ENCODE data around the gene C11orf52.
A peak's percentile ranks its signal among the peaks of the same experiment; 100 is the strongest.

Gene C11orf52

DNA sequence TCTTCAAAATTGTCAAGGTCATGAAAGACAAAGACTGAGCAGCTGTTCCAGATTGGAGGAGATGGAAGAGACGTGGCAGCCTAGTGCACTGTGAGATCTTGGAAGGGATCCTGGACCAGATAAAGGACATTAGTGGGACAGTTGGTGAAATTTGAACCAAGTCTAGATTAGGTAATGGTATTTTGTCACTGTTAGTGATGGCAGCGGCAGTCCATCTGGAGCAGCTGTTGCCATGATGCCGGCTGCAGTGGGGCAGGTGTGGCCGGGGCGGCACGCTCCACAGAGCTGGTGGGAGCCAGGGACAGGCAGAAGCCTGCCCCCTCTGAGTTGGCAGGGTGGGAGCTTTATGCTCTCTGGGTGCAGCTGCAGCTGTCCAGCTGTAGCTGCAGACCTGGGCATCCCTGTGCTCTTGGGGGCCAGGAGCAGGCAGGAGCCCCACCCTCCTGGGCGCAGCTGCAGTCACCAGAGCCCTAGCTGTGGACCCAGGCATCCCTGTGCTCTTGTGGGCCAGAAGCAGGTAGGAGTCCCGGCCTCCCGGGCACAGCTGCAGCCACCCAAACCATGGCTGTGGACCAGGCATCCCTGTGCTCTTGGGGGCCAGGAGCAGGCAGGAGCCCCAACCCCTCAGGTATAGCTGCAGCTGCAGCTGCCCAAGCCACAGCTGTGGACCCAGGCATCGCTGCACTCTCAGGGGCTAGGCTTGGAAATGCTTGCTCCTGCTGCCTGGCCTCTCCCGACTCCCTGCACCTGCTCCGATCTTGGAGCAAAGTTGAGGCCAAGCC is 39.1 kb downstream of the C11orf52 start:
- Histone ChIP-seq H3K9me3 (no peaks in the 10 kb centered on the region), H3K36me3 (replicated peaks) (no peaks in the 10 kb centered on the region), H3K4me1 (no peaks in the 10 kb centered on the region), H3K4me3 (no peak overlapping the region), H3K27me3 (ENCODE audit: low read depth) (no peaks in the 10 kb centered on the region)
- in situ Hi-C loops (cut with MboI; ENCODE audit: low sequenced_read_pairs): no loop called here
- no peak for DNase-seq (ENCODE audit: low spot score in 2 of 2)

DNA sequence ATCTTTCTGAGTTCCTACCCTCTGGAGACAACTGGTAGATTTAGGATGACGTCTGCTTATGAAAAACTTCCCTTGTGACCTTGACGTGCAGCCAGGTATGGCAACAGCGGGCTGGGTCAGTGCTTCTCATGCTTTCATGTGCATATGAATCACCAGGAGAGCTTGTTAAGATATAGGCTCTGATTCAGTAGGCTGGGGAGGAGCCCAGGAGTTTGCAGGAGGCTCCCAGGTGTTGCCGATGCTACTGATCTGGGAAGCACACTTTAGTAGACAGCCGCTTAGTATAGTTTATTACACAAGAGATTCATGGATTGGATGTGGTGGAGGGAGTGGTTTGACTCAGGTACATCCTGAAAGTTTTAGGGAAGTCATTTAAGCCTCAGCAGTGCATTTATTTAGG is 42.2 kb downstream of the C11orf52 start:
- peaks cover 11% of the 10 kb centered on the region for H3K4me1 ChIP-seq
- H3K36me3 ChIP-seq (replicated peaks): no peaks in the 10 kb centered on the region
- DNase-seq (ENCODE audit: low spot score in 2 of 2): no peak
- H3K4me3 ChIP-seq: no peak overlapping the region
- in situ Hi-C loops (cut with MboI; ENCODE audit: low sequenced_read_pairs): no loop called here
- H3K9me3 ChIP-seq: no peaks in the 10 kb centered on the region
- H3K27me3 ChIP-seq (ENCODE audit: low read depth): no peaks in the 10 kb centered on the region

DNA sequence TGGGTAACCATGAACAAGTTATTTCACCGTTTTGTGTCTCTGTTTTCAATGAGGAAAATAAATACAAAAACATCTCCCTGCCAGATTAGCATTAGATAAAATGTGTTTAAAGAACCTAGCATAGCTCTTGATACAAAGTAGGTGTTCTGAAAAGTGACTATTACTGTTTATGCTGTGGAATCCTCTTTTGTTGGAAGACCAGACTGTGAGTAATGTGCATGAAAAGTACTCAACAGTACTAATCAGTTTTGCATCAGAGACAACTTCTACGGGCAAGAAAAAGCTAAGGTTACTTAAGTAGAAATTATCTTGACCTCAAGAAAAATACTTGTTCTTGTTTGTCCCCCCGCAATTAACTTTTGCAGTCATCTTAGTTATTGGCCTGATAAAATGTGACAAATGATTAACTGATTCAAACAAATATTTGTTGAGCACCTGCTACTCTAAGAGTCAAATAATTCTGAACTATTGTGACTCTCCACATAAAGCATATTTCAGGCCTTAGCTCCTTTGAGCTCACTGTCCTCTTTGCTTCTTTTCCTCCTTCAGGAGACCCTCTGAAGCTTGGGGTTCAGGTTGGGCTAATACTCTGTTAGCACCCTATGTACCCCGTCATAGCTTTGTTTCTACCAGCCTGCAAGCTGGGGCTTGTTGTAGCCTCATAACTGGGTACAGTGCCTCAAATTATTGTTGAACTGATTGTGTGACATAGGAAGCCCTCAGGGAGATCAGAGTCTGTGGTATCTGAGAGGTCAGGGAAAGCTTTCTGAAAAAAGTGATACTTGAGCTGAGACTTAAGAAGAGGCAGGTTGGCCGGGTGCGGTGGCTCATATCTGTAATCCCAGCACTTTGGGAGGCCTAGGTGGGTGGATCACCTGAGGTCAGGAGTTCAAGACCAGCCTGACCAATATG is 42.9 kb downstream of the C11orf52 start:
- H3K27me3 ChIP-seq (ENCODE audit: low read depth): no peaks in the 10 kb centered on the region
- in situ Hi-C loops (cut with MboI; ENCODE audit: low sequenced_read_pairs): no loop called here
- H3K36me3 ChIP-seq (replicated peaks): no peaks in the 10 kb centered on the region
- H3K4me3 ChIP-seq: no peak overlapping the region
- no peaks in the 10 kb centered on the region for H3K9me3 ChIP-seq
- no peak for DNase-seq (ENCODE audit: low spot score in 2 of 2)
- peaks cover 11% of the 10 kb centered on the region for H3K4me1 ChIP-seq

DNA sequence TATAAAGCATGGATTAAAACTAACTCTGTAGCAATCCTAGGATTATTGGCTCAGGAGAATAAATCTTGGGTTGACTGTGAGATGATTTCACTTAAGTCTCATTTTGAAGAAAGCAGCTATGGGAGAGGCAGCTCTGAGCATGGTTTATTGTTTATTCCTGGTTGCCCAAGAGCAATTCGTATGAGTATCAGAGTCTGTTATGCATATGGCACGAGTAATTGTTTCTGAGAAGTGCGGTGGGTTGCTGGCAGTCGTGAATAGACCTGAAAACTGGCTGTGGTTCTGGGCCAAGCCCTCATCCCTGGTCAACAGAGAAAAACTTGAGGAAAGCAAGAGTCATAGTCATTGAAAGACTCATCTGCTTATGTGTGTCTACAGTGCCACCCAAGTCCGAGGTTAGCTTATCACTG is 45.2 kb downstream of the C11orf52 start:
- in situ Hi-C loops (cut with MboI; ENCODE audit: low sequenced_read_pairs): no loop called here
- Histone ChIP-seq H3K36me3 (replicated peaks) (no peaks in the 10 kb centered on the region), H3K27me3 (ENCODE audit: low read depth) (no peaks in the 10 kb centered on the region), H3K4me1 (peaks cover 11% of the 10 kb centered on the region), H3K4me3 (no peak overlapping the region), H3K9me3 (no peaks in the 10 kb centered on the region)
- peak; percentile 37 to 72 for DNase-seq (ENCODE audit: low spot score in 2 of 2)

DNA sequence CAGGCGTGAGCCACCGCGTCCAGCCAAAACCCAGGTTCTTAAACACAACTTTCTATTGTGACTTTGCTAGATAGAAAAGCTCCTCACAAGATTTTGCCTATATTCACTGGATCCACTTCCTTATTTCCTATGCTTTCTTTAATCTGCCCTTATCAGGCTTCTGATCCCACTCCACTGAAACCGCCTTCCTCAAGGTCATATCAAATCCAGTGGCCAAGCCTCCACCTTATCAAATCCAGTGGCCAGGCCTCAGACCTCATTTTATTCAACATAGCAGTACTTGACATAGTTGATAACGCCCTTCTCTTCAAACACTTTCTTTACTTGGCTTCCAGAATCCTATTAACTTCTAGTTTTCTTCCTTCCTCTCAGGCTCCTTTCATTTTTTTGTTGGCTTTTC is 48.0 kb downstream of the C11orf52 start:
- in situ Hi-C loops (cut with MboI; ENCODE audit: low sequenced_read_pairs): no loop called here
- H3K36me3 ChIP-seq (replicated peaks): peaks cover 4% of the 10 kb centered on the region
- DNase-seq (ENCODE audit: low spot score in 2 of 2): no peak
- H3K4me1 ChIP-seq: peaks cover 11% of the 10 kb centered on the region
- H3K9me3 ChIP-seq: no peaks in the 10 kb centered on the region
- no peak overlapping the region for H3K4me3 ChIP-seq
- H3K27me3 ChIP-seq (ENCODE audit: low read depth): no peaks in the 10 kb centered on the region

DNA sequence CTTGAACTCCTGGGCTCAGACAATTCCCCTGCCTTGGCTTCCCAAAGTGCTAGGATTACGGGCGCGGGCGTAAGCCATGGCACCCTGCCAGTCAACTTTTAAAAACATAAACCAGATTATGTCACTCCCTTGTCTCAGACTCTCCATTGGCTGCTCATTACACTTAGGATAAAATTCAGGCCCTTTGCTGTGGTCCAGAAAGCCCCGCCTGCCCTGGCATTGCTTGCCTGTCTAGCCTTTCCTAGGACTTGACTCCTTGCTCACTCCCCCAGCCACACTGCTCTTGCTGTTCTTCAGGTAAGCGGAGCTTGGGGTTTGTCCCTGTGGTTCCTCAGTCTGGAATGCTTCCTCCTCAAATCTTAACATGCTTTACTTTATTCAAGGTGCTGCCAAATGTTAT is 48.9 kb downstream of the C11orf52 start:
- in situ Hi-C loops (cut with MboI; ENCODE audit: low sequenced_read_pairs): no loop called here
- Histone ChIP-seq H3K9me3 (no peaks in the 10 kb centered on the region), H3K4me3 (no peak overlapping the region), H3K4me1 (peaks cover 11% of the 10 kb centered on the region), H3K27me3 (ENCODE audit: low read depth) (no peaks in the 10 kb centered on the region), H3K36me3 (replicated peaks) (peaks cover 4% of the 10 kb centered on the region)
- DNase-seq (ENCODE audit: low spot score in 2 of 2): no peak

DNA sequence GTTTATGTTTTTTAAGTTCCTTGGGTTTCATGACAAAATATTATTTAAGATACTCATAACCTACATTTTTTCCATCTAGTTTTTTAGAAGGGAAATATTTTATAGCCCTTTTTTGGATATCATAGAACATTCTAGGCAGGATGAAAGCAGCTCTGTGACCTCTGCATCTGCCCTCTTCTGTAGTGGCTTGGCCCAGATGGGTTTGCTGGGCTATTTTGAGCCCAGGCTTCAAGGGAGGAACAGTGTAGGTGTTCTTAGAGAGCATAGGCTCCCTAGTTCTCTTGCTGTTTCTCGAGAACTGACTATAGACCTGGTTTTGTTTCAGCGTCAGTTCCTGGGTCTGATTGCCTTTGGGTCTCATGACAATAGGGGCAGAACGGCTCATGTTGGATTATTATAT is 50.6 kb downstream of the C11orf52 start:
- in situ Hi-C loops (cut with MboI; ENCODE audit: low sequenced_read_pairs): no loop called here
- no peak for DNase-seq (ENCODE audit: low spot score in 2 of 2)
- Histone ChIP-seq H3K4me3 (no peak overlapping the region), H3K9me3 (no peaks in the 10 kb centered on the region), H3K27me3 (ENCODE audit: low read depth) (no peaks in the 10 kb centered on the region), H3K36me3 (replicated peaks) (peaks cover 4% of the 10 kb centered on the region), H3K4me1 (peaks cover under 1% of the 10 kb centered on the region; the same call in 1 of the 2 replicates)

DNA sequence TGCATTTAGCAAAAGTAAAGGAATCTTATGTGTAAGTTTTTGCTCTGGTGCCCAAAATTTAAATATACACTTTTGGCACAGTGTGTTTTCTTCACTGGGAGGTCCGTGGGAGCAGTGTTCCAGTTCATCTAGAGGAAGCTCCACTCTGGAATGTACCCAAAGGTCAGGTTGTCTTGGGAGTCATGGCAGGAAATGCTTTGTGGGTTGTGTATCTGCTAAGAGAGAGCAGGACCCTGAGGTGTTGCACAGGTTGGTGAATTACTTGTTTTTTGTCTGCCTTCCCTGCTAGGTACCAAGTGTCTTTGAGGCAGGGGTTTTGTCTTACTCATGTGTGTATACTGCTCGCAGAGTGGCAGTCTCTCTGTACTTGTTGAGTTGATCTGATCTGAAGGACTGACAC is 55.7 kb downstream of the C11orf52 start:
- Histone ChIP-seq H3K4me3 (no peak overlapping the region), H3K36me3 (replicated peaks) (peaks cover 3% of the 10 kb centered on the region), H3K27me3 (ENCODE audit: low read depth) (no peaks in the 10 kb centered on the region), H3K9me3 (no peaks in the 10 kb centered on the region), H3K4me1 (peaks cover 3% of the 10 kb centered on the region; the same call in 1 of the 2 replicates)
- in situ Hi-C loops (cut with MboI; ENCODE audit: low sequenced_read_pairs): no loop called here
- no peak for DNase-seq (ENCODE audit: low spot score in 2 of 2)

DNA sequence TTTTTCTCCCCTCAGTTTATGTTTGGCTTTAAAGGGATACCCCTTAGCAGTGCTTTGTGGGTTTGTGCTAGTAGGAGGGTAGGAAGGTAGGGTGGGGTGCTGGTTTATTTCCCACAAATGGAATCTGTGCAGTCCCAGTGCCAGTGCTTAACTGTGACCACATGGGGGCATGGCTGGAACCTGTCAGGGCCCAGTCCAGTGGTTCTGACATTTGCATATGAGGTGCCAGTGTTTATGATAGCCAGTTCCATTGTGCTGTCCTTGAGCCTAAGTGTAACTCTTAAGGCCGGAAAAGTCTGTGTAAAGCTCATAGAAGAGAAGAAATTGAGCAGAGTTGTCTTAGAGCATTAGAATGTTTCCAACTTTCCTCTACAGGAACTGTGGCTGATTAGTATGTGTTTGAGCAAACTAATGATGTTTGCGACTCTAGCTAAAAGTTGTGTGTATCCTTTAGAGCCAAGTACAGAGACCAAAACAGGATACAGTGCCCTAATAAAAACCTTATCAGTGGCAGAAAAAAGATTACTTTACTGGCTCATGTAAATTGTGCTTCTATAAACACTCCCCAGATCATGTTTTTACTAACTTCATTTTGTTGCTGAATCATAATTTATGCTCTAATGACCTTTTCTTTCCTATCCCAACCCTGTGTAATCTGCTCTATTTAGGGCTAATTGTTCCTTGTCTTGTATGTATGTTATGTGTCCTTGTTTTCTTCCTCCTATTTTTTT is 56.5 kb downstream of the C11orf52 start:
- no peaks in the 10 kb centered on the region for H3K27me3 ChIP-seq (ENCODE audit: low read depth)
- H3K9me3 ChIP-seq: no peaks in the 10 kb centered on the region
- DNase-seq (ENCODE audit: low spot score in 2 of 2): no peak
- H3K4me1 ChIP-seq: peaks cover 3% of the 10 kb centered on the region; the same call in 1 of the 2 replicates
- H3K36me3 ChIP-seq (replicated peaks): no peaks in the 10 kb centered on the region
- no peak overlapping the region for H3K4me3 ChIP-seq
- in situ Hi-C loops (cut with MboI; ENCODE audit: low sequenced_read_pairs): no loop called here

DNA sequence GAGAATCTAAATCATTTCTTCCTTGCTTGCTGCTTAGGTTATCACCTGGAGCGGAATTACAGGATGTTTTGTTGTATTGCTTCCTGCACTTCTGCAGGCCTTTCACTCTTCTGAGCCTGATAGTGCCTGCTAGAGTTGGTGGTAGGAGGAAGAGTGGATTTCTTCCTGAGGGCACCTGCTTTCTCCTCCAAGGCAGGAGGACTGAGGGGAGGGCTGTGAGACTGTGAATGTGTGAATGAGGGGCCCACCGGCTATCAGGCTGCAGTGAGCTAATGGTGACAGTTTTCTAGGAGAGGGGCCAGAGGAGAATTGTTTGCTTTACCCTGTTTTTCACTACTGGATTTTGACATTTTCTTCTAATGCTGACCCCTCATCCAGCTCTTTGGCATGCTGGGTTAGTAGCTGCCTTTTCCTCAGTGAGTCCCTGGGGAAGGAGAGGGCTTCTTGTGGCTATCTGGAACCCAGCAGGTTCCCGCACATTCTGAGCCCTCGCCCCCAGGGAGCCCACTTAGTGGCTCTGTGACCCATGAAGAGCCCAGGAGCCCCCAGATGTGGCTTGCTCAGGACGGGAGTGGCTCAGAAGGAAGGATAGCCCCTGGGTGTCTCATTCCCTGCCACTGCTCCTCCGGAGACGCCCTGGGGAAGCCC is 57.5 kb downstream of the C11orf52 start:
- H3K27me3 ChIP-seq (ENCODE audit: low read depth): no peaks in the 10 kb centered on the region
- no peaks in the 10 kb centered on the region; the same call in 1 of the 2 replicates for H3K36me3 ChIP-seq (replicated peaks)
- H3K4me1 ChIP-seq: peaks cover 3% of the 10 kb centered on the region; the same call in 1 of the 2 replicates
- in situ Hi-C loops (cut with MboI; ENCODE audit: low sequenced_read_pairs): no loop called here
- no peaks in the 10 kb centered on the region for H3K9me3 ChIP-seq
- no peak overlapping the region for H3K4me3 ChIP-seq
- no peak for DNase-seq (ENCODE audit: low spot score in 2 of 2)
